Activated effector memory CD4-positive, alpha-beta T cell treated with anti-CD3 and anti-CD28 coated beads, Interleukin-2, amount 50 U/mL, for 16 hours (primary cell): Measurements from ENCODE around the gene PPP1R3F.
"Not testable (repeated sequence)": the region's sequence is repeated elsewhere in the genome, so short reads cannot be mapped to it uniquely, and the experiment has no call there.

Source experiments
- DNase-seq: peaks from one replicate; pipeline ENCODE4 v3.0.0-alpha.2; 2020

Gene PPP1R3F

GRCh38 chrX:49322266-49322665, 52.7 kb downstream of the PPP1R3F start:
- DNase-seq = not testable (repeated sequence)

GRCh38 chrX:49323735-49324134, 54.1 kb downstream of the PPP1R3F start:
- not testable (repeated sequence) for DNase-seq

- DNase-seq = not testable (repeated sequence)
These were observed 60.8 kb downstream of the PPP1R3F start for GRCh38 chrX:49330421-49330820.

GRCh38 chrX:49331282-49331681, 61.7 kb downstream of the PPP1R3F start, which contains the start of gene GAGE13:
Gene GAGE13 (plus strand): TSS chrX:49331582. CDS start chrX:49332738, 1,156 bp downstream.
- DNase-seq = not testable (repeated sequence)

- DNase-seq = not testable (repeated sequence)
These were observed 62.2 kb downstream of the PPP1R3F start for GRCh38 chrX:49331841-49332240.
